ENCODE measurements around the gene TNK2.

DNA sequence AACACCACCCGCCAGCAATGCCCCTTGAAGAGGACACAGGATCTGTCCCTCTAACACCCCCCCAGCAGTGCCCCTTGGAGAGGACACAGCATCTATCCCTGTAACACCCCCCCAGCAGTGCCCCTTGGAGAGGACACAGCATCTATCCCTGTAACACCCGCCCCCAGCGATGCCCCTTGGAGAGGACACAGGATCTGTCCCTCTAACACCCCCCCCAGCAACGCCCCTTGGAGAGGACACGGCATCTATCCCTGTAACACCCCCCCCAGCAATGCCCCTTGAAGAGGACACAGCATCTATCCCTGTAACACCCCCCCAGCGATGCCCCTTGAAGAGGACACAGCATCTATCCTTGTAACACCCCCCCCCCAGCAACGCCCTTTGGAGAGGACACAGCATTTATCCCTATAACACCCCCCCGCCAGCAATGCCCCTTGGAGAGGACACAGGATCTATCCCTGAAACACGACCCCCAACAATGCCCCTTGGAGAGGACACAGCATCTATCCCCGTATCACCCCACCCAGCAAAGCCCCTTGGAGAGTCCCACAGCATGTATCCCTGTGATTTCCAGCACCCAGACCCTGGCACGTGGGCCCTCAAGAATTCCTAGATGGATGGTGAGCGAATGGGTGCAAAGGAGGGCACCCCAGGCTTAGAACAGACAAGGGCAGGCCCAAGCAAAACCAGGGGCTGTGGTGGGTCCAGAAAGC lies 26.9 kb downstream of the TNK2 start:
- TF ChIP-seq, protein P1, sequence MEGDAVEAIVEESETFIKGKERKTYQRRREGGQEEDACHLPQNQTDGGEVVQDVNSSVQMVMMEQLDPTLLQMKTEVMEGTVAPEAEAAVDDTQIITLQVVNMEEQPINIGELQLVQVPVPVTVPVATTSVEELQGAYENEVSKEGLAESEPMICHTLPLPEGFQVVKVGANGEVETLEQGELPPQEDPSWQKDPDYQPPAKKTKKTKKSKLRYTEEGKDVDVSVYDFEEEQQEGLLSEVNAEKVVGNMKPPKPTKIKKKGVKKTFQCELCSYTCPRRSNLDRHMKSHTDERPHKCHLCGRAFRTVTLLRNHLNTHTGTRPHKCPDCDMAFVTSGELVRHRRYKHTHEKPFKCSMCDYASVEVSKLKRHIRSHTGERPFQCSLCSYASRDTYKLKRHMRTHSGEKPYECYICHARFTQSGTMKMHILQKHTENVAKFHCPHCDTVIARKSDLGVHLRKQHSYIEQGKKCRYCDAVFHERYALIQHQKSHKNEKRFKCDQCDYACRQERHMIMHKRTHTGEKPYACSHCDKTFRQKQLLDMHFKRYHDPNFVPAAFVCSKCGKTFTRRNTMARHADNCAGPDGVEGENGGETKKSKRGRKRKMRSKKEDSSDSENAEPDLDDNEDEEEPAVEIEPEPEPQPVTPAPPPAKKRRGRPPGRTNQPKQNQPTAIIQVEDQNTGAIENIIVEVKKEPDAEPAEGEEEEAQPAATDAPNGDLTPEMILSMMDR (IDR thresholded peaks at IDR 0.05; ENCODE audit: insufficient read depth, low read depth, low read length) = no peak
- TF ChIP-seq EZH2 (IDR thresholded peaks at IDR 0.05; ENCODE audit: insufficient read depth, low read length) = no peak
